Hair follicular keratinocyte (primary cell): ENCODE data around the gene TM7SF2. TPM values are rescaled to one million over a fixed set of nuclear protein-coding genes. Genes with fewer than 3 reads are reported as not detected.

ENCODE experiments used
- total RNA-seq: library from RNA; depleted of rRNA; stranded (reverse); fragments of >200 nt; gene quantifications from 2 replicates; pipeline ENCODE4 v1.2.3, GENCODE V29; 2015

Gene TM7SF2
- total RNA-seq = 9.6 and 18.6 TPM in 2 replicates

GRCh38 chr11:65111744-65112545, at the start of gene TM7SF2:
TSS of gene TM7SF2 (plus strand) at chr11:65111872. CDS start at chr11:65112016, 144 bp downstream.

DNA sequence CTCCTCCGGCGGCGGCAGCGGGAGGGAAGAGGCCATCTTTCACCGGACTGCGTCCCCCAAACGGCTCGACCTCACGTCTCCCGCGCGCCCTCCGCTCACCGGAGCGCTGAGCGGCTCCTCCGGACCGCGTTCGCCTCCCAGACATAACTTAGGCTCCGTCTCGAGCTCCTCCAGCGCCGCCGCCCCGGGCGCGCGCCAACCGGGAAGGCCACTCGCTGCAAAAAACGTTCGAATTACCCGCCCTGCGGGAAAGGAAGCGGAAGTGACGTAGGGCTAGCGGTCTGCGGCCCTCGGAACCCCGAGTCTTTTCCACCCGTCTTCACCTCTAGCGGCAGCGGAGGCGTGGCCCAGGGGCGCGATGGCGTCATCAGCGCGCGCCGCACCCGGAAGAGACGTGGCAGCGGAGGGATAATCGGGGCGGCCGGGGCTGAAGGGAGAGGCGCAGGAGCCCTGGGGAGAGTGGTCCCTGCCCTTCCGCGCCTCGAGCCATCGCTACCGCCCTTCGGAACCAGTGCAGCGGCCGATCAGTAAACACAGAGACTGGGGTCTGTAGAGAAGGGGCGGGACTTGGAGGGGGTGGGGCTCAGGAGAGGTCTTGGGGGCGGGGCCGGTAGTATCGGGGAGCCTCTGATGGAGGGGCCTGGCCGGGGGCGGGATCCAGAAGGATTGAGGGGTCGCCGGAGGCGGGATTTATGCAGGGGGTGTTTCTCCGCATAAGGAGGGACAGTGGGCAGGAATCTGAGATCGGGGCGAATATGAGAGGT, 27.7 kb upstream of the TM7SF2 start, which contains the start of the genes CDCA5 and ZFPL1:
TSS of gene CDCA5 (minus strand) at position 207 of the 764 bp plus-strand sequence. CDS start at position 145, 62 bp downstream.
TSS of gene ZFPL1 (plus strand) at position 389 of the 764 bp plus-strand sequence. CDS start 477 bp downstream, outside the sequence.

GRCh38 chr11:65095974-65096806, 15.5 kb upstream of the TM7SF2 start, which contains the start of gene VPS51:
TSS of gene VPS51 (plus strand) at chr11:65096214. CDS start at chr11:65096251, 37 bp downstream.

DNA sequence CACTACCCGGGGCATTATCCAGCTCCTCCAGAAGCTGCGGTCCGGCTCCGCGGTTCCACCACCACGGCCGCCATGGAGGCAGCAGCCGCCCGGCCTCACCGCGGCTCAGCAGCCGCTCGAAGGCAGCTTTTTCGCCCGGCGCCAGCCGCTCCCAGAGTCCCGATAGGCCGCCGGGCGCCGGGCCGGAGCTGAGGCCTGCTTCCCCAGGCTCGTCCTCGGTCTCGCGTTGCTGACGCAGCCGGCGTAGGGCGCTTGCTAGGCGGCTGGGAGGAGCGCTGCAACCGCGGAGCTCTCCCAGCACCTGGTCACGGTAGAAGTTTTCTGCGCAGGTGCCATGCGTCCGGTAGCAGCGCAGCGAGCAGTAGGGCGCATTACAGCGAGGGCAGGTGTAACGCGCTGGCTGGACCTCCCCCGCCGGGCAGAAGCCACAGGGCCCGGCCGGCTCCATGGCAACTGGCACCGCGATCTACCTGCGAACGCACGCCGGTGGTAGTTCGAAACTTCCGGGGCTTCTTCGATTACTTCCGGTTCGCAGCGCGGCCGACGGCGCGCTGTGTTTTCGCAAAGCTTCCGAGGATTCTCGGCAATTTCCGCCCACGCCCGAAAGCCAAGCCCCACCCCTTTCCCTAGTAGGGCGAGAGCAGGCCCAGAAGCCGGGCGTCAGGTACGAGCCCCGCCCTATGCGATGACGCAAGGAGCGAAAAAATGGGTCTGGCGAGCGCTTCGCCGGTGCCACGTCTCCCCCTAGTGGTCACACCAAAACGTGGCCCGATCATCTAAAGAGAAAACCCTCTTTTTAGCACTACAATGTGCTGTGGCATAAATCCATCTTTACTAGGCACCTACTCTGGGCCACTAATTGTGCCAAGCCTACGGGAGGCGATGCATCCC, 5.8 kb downstream of the TM7SF2 start, which contains the start of gene ZNHIT2:
TSS of gene ZNHIT2 (minus strand) at position 496 of the 891 bp plus-strand sequence. CDS start at position 448, 48 bp downstream.

DNA sequence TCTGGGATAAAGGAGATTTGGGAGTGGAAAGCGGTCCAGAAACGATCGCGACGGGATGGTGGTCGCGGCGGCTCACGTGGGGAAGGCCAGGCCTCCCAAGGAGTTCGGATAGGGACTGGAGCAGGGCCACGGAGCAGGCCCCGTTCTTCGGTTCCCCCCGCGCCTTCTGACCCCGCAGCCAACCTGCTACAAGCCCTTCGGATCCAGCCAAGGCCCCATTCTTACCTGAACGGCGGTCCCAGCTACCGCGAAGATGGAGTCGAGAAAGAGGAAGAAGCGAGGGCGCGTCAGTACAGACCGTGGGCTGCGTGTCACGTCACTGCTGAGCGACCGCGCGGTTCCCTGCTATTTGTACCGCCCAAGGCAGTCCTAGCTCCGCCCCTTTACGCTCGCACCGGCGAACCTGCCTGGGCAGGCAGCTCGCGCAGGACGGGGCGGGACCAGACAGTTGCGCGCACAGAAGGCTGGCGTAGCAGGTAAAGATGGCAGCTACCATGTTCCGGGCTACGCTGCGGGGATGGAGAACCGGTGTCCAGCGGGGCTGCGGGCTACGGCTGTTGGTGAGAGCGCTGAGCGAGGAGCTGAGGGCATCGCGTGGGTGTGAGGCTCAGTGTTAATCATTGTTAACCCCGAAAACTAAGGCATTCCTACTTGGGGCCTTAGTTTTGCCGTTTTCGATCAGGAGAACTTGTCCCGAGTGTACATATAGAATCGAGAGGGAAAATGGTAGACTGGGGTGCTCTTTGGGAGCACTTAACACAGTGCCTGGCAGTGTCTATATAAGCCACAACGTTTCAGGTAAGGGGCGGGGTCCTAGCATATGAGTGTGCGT, 10.4 kb downstream of the TM7SF2 start, which contains the start of the genes FAU and MRPL49:
TSS of gene FAU (minus strand) at position 270 of the 832 bp plus-strand sequence. CDS start 321 bp downstream, outside the sequence.
TSS of gene MRPL49 (plus strand) at position 457 of the 832 bp plus-strand sequence. CDS start at position 483, 26 bp downstream.

GRCh38 chr11:65134240-65134951, 22.7 kb downstream of the TM7SF2 start, which contains the start of gene SYVN1:
TSS of gene SYVN1 (minus strand) at chr11:65134519. CDS start at chr11:65133601, 918 bp downstream.

Other genes with a start within 250 kb of the TM7SF2 start
- gene EHD1, start 233.3 kb upstream of the TM7SF2 start, total RNA-seq = 92.0 and 131 TPM in 2 replicates
- 16.2 and 18.5 TPM in 2 replicates for gene ATG2A, start 194.7 kb upstream of the TM7SF2 start, total RNA-seq
- gene PPP2R5B, start 187.2 kb upstream of the TM7SF2 start, total RNA-seq = 16.4 and 28.7 TPM in 2 replicates
- gene GPHA2, start 176.0 kb upstream of the TM7SF2 start, total RNA-seq = not detected in 2 replicates
- not detected in 2 replicates for gene MAJIN, start 139.8 kb upstream of the TM7SF2 start, total RNA-seq
- gene BATF2, start 114.9 kb upstream of the TM7SF2 start, total RNA-seq = 0.19 and 0.31 TPM in 2 replicates
- gene ARL2, start 97.7 kb upstream of the TM7SF2 start, total RNA-seq = 157 and 167 TPM in 2 replicates
- 18.7 and 21.1 TPM in 2 replicates for gene SNX15, start 84.4 kb upstream of the TM7SF2 start, total RNA-seq
- gene SAC3D1, start 70.7 kb upstream of the TM7SF2 start, total RNA-seq = 20.9 and 37.1 TPM in 2 replicates
- 13.0 and 32.8 TPM in 2 replicates for gene NAALADL1, start 53.3 kb upstream of the TM7SF2 start, total RNA-seq
- gene CDCA5, start 27.8 kb upstream of the TM7SF2 start, total RNA-seq = 7.2 and 25.9 TPM in 2 replicates
- gene ZFPL1, start 27.6 kb upstream of the TM7SF2 start, total RNA-seq = 51.1 and 54.4 TPM in 2 replicates
- gene VPS51, start 15.7 kb upstream of the TM7SF2 start, total RNA-seq = 185 and 355 TPM in 2 replicates
- gene ZNHIT2, start 5.8 kb downstream of the TM7SF2 start, total RNA-seq = 19.8 and 31.6 TPM in 2 replicates
- 496 and 642 TPM in 2 replicates for gene FAU, start 10.3 kb downstream of the TM7SF2 start, total RNA-seq
- gene MRPL49, start 10.4 kb downstream of the TM7SF2 start, total RNA-seq = 57.9 and 90.9 TPM in 2 replicates
- 16.4 and 16.6 TPM in 2 replicates for gene SYVN1, start 22.6 kb downstream of the TM7SF2 start, total RNA-seq
- gene SPDYC, start 58.4 kb downstream of the TM7SF2 start, total RNA-seq = not detected in 2 replicates
- gene CAPN1, start 70.1 kb downstream of the TM7SF2 start, total RNA-seq = 363 and 398 TPM in 2 replicates
- 4.6 and 21.3 TPM in 2 replicates for gene POLA2, start 150.1 kb downstream of the TM7SF2 start, total RNA-seq
- gene CDC42EP2, start 203.0 kb downstream of the TM7SF2 start, total RNA-seq = 22.4 and 27.5 TPM in 2 replicates
- 23.7 and 26.5 TPM in 2 replicates for gene DPF2, start 222.0 kb downstream of the TM7SF2 start, total RNA-seq
- 0.08 TPM in 1 of 2 replicates, not detected in the other for gene TIGD3, start 242.9 kb downstream of the TM7SF2 start, total RNA-seq